H9 (cell line): ENCODE data around the gene MAPK14. TPM values are rescaled to one million over a fixed set of nuclear protein-coding genes. Genes with fewer than 3 reads are reported as not detected.

Source experiments
- DNase-seq: peaks from one replicate; pipeline ENCODE4 v3.0.0-alpha.2; 2017
- H2AFZ ChIP-seq: one replicate; pipeline ENCODE4 v1.6.1; 2013; ENCODE audit warnings: mild to moderate bottlenecking, low read length, control low read depth, moderate library complexity
- H2AK5ac ChIP-seq: 2 replicates; pipeline ENCODE4 v1.6.1; 2013; ENCODE audit warnings: low read length, control low read depth, mixed read lengths; ENCODE audit not compliant: insufficient read length
- H2BK120ac ChIP-seq: one replicate; pipeline ENCODE4 v1.6.1; 2013; ENCODE audit warnings: low read depth, mild to moderate bottlenecking, low read length, control low read depth, inconsistent platforms; ENCODE audit not compliant: poor library complexity, severe bottlenecking
- H2BK12ac ChIP-seq: 2 replicates; pipeline ENCODE4 v1.6.1; 2013; ENCODE audit warnings: low read length, control low read depth, mixed read lengths, low read depth; ENCODE audit not compliant: insufficient read length
- H2BK15ac ChIP-seq: 2 replicates; pipeline ENCODE4 v1.6.1; 2013; ENCODE audit warnings: low read depth, low read length, control low read depth
- H2BK20ac ChIP-seq: one replicate; pipeline ENCODE4 v1.6.1; 2013; ENCODE audit warnings: low read depth, mild to moderate bottlenecking, low read length, control low read depth, inconsistent platforms; ENCODE audit not compliant: poor library complexity, severe bottlenecking
- H2BK5ac ChIP-seq: 2 replicates; pipeline ENCODE4 v1.6.1; 2013; ENCODE audit warnings: low read length, control low read depth, mixed read lengths; ENCODE audit not compliant: insufficient read length
- H3K14ac ChIP-seq: 2 replicates; pipeline ENCODE4 v1.6.1; 2013; ENCODE audit warnings: low read length, control low read depth; ENCODE audit not compliant: insufficient read depth
- H3K18ac ChIP-seq: 2 replicates; pipeline ENCODE4 v1.6.1; 2013; ENCODE audit warnings: low read depth, mild to moderate bottlenecking, mixed read lengths, low read length, control low read depth; ENCODE audit not compliant: insufficient read length
- H3K23ac ChIP-seq: 2 replicates; pipeline ENCODE4 v1.6.1; 2013; ENCODE audit warnings: low read length, control low read depth, mixed read lengths, low read depth; ENCODE audit not compliant: insufficient read length
- H3K23me2 ChIP-seq: 2 replicates; pipeline ENCODE4 v1.6.1; 2013; ENCODE audit warnings: low read depth, mild to moderate bottlenecking, mixed read lengths, low read length, control low read depth; ENCODE audit not compliant: insufficient read length, poor library complexity, severe bottlenecking
- H3K27ac ChIP-seq: 2 replicates; pipeline ENCODE4 v1.5.1; 2013; ENCODE audit warnings: low read length, control low read depth, mixed read lengths, low read depth; ENCODE audit not compliant: insufficient read length
- H3K27me3 ChIP-seq: 2 replicates; pipeline ENCODE4 v1.6.1; 2013; ENCODE audit warnings: low read length, control low read depth, inconsistent platforms; ENCODE audit not compliant: insufficient read depth
- H3K4ac ChIP-seq: 2 replicates; pipeline ENCODE4 v1.6.1; 2013; ENCODE audit warnings: low read depth, mild to moderate bottlenecking, control low read depth, inconsistent platforms, low read length, moderate library complexity
- H3K4me1 ChIP-seq: 2 replicates; pipeline ENCODE4 v1.6.1; 2013; ENCODE audit warnings: low read length, control low read depth, inconsistent platforms; ENCODE audit not compliant: insufficient read depth
- H3K4me2 ChIP-seq: 2 replicates; pipeline ENCODE4 v1.6.1; 2013; ENCODE audit warnings: low read length, control low read depth, mixed read lengths; ENCODE audit not compliant: insufficient read length, insufficient read depth
- H3K56ac ChIP-seq: 2 replicates; pipeline ENCODE4 v1.6.1; 2013; ENCODE audit warnings: low read depth, mild to moderate bottlenecking, mixed read lengths, low read length, control low read depth; ENCODE audit not compliant: insufficient read length
- H3K79me1 ChIP-seq: 2 replicates; pipeline ENCODE4 v1.6.1; 2013; ENCODE audit warnings: low read depth, mild to moderate bottlenecking, moderate library complexity, low read length, control low read depth, inconsistent platforms; ENCODE audit not compliant: insufficient read depth, poor library complexity, severe bottlenecking
- H3K79me2 ChIP-seq: 2 replicates; pipeline ENCODE4 v1.6.1; 2013; ENCODE audit warnings: low read length, control low read depth, inconsistent platforms; ENCODE audit not compliant: insufficient read depth
- H3K9ac ChIP-seq: 2 replicates; pipeline ENCODE4 v1.6.1; 2013; ENCODE audit warnings: low read length, control low read depth, mixed read lengths; ENCODE audit not compliant: insufficient read length; ENCODE audit errors: extremely low read depth
- H3K9me3 ChIP-seq: one replicate; pipeline ENCODE4 v1.6.1; 2013; ENCODE audit warnings: low read depth, low read length, inconsistent platforms; ENCODE audit not compliant: control insufficient read depth
- H3T11ph ChIP-seq: one replicate; pipeline ENCODE4 v1.6.1; 2013; ENCODE audit warnings: mild to moderate bottlenecking, low read length, control low read depth, inconsistent platforms
- H4K20me1 ChIP-seq: one replicate; pipeline ENCODE4 v1.6.1; 2013; ENCODE audit not compliant: control insufficient read depth, insufficient read length, insufficient read depth
- H4K5ac ChIP-seq: 2 replicates; pipeline ENCODE4 v1.6.1; 2013; ENCODE audit warnings: low read depth, mild to moderate bottlenecking, mixed read lengths, low read length, control low read depth; ENCODE audit not compliant: insufficient read length
- H4K8ac ChIP-seq: replicated peaks from 2 replicates; pipeline ENCODE4 v1.6.1; 2013; ENCODE audit warnings: low read length, control low read depth, mixed read lengths, low read depth; ENCODE audit not compliant: insufficient read length
- H4K91ac ChIP-seq: 2 replicates; pipeline ENCODE4 v1.6.1; 2013; ENCODE audit warnings: low read depth, mild to moderate bottlenecking, moderate library complexity, mixed read lengths, low read length, control low read depth; ENCODE audit not compliant: insufficient read length
- H3K27ac Mint-ChIP-seq, 3 experiments: 2 replicates in 2 of 3; 3 replicates in 1 of 3; pipeline ENCODE4 v1.8.0; 2020 to 2021; ENCODE audit warnings: mixed read lengths in 3 of 3, mild to moderate bottlenecking in 1 of 3, moderate library complexity in 1 of 3
- H3K27me3 Mint-ChIP-seq: 2 replicates; pipeline ENCODE4 v1.8.0; 2021; ENCODE audit warnings: low read depth, mild to moderate bottlenecking, moderate library complexity, mixed read lengths
- H3K36me3 Mint-ChIP-seq, 3 experiments: 2 replicates in 2 of 3; 3 replicates in 1 of 3; pipeline ENCODE4 v1.8.0; 2020 to 2021; ENCODE audit warnings: low read depth in 3 of 3, mixed read lengths in 3 of 3; ENCODE audit not compliant: insufficient read depth in 1 of 3
- H3K4me1 Mint-ChIP-seq, 2 experiments: 2 replicates each; pipeline ENCODE4 v1.8.0; 2020; ENCODE audit warnings: mixed read lengths in 2 of 2
- H3K4me3 Mint-ChIP-seq, 2 experiments: 2 replicates in 1 of 2; 3 replicates in 1 of 2; pipeline ENCODE4 v1.8.0; 2020 to 2021; ENCODE audit warnings: mild to moderate bottlenecking in 2 of 2, mixed read lengths in 2 of 2, moderate library complexity in 1 of 2
- H3K9me3 Mint-ChIP-seq, 2 experiments: 2 replicates in 1 of 2; 3 replicates in 1 of 2; pipeline ENCODE4 v1.8.0; 2020; ENCODE audit warnings: mild to moderate bottlenecking in 2 of 2, mixed read lengths in 2 of 2, moderate library complexity in 1 of 2
- WGBS: extraction: QIAGEN DNeasy Blood & Tissue Kit; methylation state at CpG from one replicate; pipeline ENCODE4 v1.1.7; 2013; ENCODE audit warnings: missing lambda C conversion rate, low lambda C conversion rate, mixed read lengths; ENCODE audit not compliant: insufficient read length; ENCODE audit errors: extremely low coverage; 5-methylcytosine and 5-hydroxymethylcytosine counted together
- total RNA-seq: library from RNA; stranded (reverse); gene quantifications from 2 replicates; pipeline ENCODE4 v1.2.1, GENCODE V29; 2021
- TF ChIP-seq, protein P1 (sequence below): fragments of 200-600 bp; sonication (generic); conservative IDR thresholded peaks from 3 replicates; pipeline ENCODE4 v1.8.0; 2021; ENCODE audit warnings: antibody characterized with exemption, mild to moderate bottlenecking

The MAPK14 gene
- total RNA-seq, 1 experiment from 2014 or later: 40.5 TPM

- no peaks in the 10 kb centered on the region for H3K79me2 ChIP-seq
- no peak overlapping the region for H3K18ac ChIP-seq
- no peak overlapping the region for H2BK15ac ChIP-seq
- no peaks in the 10 kb centered on the region for H4K20me1 ChIP-seq
- no peak overlapping the region for H2BK120ac ChIP-seq
- H3K4ac ChIP-seq: no peak overlapping the region
- Mint-ChIP-seq H3K27me3 (no peaks in the 10 kb centered on the region; the same call in 1 of the 2 replicates), H3K4me1 (no peaks in the 10 kb centered on the region), H3K27ac (no peak overlapping the region), H3K9me3 (no peaks in the 10 kb centered on the region), H3K4me3 (no peak overlapping the region), H3K36me3 (no peaks in the 10 kb centered on the region)
- H2BK12ac ChIP-seq: no peak overlapping the region
- no peak overlapping the region for H4K5ac ChIP-seq
- no peak overlapping the region for H2AFZ ChIP-seq
- H3K23me2 ChIP-seq: no peaks in the 10 kb centered on the region
- no peak overlapping the region for H2AK5ac ChIP-seq
- H2BK5ac ChIP-seq: no peak overlapping the region
- H3K56ac ChIP-seq: no peak overlapping the region
- no peaks in the 10 kb centered on the region for H3K79me1 ChIP-seq
- no peak overlapping the region for H3K23ac ChIP-seq
- no peaks in the 10 kb centered on the region for H3K4me1 ChIP-seq
- H3K9ac ChIP-seq: no peak overlapping the region
- no peaks in the 10 kb centered on the region for H3K27me3 ChIP-seq
- H4K91ac ChIP-seq: no peak overlapping the region
- H3K9me3 ChIP-seq: no peaks in the 10 kb centered on the region
- no CpG with 5 or more reads among the region's 1 CpG for WGBS
- TF ChIP-seq, protein P1, sequence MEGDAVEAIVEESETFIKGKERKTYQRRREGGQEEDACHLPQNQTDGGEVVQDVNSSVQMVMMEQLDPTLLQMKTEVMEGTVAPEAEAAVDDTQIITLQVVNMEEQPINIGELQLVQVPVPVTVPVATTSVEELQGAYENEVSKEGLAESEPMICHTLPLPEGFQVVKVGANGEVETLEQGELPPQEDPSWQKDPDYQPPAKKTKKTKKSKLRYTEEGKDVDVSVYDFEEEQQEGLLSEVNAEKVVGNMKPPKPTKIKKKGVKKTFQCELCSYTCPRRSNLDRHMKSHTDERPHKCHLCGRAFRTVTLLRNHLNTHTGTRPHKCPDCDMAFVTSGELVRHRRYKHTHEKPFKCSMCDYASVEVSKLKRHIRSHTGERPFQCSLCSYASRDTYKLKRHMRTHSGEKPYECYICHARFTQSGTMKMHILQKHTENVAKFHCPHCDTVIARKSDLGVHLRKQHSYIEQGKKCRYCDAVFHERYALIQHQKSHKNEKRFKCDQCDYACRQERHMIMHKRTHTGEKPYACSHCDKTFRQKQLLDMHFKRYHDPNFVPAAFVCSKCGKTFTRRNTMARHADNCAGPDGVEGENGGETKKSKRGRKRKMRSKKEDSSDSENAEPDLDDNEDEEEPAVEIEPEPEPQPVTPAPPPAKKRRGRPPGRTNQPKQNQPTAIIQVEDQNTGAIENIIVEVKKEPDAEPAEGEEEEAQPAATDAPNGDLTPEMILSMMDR: no peak
- H3K27ac ChIP-seq: no peak overlapping the region
- H2BK20ac ChIP-seq: no peak overlapping the region
- no peak overlapping the region for H3K14ac ChIP-seq
- H4K8ac ChIP-seq: no peak overlapping the region
- H3T11ph ChIP-seq: no peak overlapping the region
- DNase-seq: no peak
- no peak overlapping the region for H3K4me2 ChIP-seq
These were observed 27.2 kb upstream of the MAPK14 start for GRCh38 chr6:36000451-36000850.
